HPDE6-E6E7 (cell line): ENCODE results near the gene ABHD16B.
"Not testable (repeated sequence)": the region's sequence is repeated elsewhere in the genome, so short reads cannot be mapped to it uniquely, and the experiment has no call there.

Experiments
- DNase-seq: peaks from one replicate; pipeline ENCODE4 v3.0.0; 2011; ENCODE audit warnings: missing footprints; ENCODE audit errors: extremely low spot score

The ABHD16B gene

DNA sequence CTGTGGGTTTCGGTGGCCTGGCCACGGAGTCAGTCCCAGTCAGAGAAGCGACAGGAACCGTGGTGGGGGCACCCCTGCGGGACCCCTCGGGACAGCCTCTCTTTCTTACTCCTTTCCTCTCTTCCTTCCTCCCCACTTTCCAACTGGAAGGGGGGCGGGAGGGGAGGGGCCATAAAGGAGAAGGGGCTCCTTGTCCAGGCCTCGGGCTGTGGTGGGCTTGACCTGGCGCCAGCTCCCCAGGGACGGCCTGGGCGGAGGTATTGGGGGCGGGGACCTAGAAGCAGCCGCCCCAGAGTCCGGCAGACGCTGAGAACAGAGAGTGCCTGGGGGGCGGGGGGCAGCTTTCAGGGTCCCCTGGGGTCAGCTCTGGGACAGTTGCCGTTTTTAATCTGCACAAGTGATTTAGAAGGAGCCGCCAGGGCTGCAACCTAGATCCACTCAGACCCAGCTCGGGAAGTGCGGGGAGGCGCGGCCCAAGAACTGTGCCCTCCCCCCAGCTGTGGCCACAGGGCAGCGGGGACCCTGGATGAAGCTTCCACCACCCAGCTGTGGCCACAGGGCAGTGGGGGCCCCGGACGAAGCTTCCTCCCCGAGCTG, 6.4 kb upstream of the ABHD16B start:
- no peak for DNase-seq

- DNase-seq, result no peak
These were observed 5.8 kb upstream of the ABHD16B start for GRCh38 chr20:63855363-63856097.

DNA sequence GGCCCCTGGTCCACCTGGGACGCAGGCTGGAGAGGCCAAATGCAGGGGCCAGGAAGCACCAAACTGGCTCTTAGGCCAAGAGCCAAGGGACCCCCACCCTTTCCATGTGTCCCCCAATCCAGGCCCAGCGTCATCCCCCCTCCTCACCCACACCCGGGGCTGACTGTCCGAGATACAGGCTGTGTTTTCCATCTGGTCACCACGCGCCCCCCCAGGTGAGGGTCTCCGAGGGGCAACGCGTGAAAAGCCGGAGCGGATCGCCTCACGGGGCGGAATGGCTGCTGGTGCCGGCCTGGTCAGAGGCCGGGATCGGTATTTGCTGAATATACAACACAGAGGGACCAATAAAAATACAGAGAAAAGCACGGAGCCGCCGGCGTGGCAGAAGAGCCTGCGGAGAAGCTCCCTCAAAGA, 5.2 kb upstream of the ABHD16B start:
- no peak for DNase-seq

DNA sequence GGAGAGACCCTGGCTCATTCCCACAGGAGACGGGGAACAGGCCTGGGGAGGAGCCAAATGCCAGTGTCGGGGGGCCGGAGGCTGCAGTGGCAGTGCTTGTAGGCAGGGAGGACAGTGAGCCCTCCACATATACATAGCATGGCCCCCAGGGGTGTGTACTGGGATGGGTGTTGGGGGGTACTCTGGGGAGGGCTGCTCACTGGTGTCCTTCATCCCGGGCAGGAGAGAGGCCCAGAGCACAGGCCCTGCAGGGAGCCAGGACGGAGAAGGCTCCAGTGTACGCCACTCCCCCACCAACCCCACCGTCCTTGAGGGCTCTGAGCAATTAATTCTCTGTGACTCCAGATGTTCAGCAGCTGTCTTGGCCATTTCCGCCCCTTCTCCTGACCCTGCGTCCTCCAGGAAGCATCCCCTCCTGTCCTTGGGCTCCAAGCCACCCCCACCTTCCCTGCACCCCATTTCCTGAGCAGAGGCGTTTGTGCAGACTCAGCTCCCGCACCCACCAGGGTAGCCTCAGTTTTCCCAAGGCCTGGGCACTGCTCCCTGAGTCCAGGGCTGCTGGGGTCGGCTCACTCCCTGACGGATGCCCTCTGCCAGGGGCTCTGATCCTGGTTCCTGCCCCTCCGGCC, 3.4 kb upstream of the ABHD16B start:
- no peak for DNase-seq

GRCh38 chr20:63858393-63859165, 2.7 kb upstream of the ABHD16B start:
- no peak for DNase-seq

DNA sequence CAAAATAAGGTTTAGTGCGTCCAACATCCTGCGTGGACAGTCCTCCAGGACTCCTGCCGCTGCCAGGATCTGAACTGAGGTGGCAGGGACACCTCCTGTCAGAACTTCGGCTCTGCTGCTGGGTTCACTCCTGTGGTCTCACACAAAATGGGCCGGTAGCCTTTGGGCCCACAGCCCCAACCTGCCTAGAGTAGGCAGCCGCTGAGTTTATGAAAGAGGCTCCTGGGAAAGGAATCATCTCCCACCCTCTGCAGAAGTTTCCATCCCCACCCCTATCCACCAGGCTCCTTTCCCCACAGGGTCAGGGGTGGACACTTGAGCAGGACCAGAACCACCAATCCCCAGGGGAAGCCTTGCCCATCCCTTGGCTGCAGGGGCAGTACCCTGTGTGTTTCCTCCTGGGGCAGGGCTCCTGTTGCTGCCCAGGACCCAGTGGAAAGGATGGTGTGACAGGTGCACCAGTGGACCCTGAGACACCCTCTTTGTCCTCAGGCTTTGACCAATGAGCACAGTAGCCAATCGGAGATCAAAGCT, 2.1 kb upstream of the ABHD16B start:
- no peak for DNase-seq

- DNase-seq, result no peak
These were observed 810 bp upstream of the ABHD16B start for GRCh38 chr20:63860325-63861051.

DNA sequence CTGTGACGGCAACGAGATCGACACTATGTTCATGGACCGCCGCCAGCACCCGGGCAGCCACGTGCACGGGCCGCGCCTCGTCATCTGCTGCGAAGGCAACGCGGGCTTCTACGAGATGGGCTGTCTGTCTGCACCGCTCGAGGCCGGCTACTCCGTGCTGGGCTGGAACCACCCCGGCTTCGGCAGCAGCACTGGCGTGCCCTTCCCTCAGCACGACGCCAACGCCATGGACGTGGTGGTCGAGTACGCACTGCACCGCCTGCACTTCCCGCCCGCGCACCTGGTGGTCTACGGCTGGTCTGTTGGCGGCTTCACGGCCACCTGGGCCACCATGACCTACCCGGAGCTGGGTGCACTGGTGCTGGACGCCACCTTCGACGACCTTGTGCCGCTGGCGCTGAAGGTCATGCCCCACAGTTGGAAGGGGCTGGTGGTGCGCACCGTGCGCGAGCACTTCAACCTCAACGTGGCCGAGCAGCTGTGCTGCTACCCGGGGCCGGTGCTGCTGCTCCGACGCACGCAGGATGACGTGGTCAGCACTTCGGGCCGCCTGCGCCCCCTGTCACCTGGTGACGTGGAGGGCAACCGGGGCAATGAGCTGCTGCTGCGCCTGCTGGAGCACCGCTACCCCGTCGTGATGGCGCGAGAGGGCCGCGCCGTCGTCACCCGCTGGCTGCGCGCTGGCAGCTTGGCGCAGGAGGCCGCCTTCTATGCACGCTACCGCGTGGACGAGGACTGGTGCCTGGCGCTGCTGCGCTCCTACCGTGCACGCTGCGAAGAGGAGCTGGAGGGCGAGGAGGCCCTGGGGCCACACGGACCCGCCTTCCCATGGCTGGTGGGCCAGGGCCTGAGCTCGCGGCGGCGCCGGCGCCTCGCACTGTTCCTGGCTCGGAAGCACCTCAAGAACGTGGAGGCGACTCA, 943 bp downstream of the ABHD16B start:
- DNase-seq, result no peak

DNA sequence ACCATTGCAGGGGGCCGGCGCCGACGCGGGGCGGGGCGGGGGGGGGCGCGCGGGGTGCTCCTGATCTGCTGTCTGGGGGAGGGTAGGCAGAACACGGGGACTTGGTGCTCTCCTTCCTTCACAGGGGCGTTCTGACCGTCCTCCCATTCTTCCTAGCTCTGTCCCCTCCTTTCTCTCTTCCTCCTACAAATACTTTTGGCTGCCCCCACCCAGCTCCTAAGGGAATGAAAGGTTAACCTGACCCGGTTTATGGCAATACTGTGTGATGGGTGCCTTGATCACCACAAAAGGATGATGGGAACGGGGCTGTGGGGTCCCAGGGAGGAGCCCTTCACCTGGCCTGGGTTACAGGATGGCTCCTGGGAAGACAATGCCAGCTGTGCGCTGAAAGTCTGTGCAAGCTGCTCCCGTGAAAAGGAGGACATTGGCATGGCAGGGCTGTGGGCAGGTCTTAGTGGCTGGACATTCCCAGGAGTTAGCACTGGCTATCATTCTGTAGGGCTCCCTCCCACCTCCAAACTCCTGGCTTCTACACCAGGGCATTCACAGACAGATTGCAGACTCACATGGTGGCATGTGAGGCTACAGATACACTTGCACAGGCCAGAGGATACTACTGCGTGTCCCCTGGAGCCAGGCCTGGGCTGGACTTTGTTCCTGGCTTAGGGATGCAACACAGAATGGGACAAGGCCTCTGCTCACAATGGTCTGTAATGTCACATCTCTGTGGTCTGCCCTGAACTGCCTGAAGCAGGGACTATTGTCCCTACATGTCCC, 1.9 kb downstream of the ABHD16B start:
- no peak for DNase-seq

DNA sequence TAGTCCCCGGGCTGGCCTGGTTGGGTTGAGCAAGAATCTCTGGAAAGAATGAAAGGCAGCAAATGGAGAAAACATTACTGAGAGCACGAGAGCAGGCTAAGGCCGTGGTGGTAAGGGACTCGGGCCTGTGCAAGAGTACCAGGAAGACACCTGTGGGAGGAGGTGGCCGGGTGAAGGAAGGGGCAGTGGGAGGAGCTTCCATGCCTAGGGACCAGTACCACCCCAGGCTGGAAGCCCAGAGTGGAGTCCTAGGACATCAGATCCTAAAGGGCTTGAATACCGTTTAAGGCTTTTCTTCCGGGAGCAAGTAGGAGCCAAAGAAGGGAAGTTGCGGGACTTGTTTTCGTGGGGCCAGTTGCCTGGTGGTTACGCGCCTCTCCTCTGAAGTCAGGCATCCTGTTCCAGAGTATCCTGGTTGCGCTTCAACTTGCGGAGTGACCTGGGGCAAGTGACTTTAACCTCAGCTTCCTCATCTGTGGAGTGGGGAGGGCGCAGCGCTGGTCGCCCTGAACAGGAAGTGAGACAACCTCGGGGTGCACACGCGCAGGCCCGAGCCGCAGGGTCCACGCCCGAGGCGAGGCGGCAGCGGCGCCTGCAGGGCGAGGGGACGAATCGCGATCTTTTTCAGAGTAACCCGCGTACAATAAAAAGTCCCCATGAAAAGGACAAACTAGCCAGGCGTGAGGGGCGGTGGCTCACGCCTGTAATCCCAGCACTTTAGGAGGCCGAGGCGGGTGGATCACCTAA, 2.7 kb downstream of the ABHD16B start:
- DNase-seq, result peak; percentile 85

GRCh38 chr20:63864545-63864977, 3.3 kb downstream of the ABHD16B start:
- no peak for DNase-seq

- peak; percentile 100 for DNase-seq
These were observed 3.8 kb downstream of the ABHD16B start, which contains the start of gene TPD52L2 for GRCh38 chr20:63864978-63865640. TSS of gene TPD52L2 (plus strand) at chr20:63865270. CDS start at chr20:63865366, 96 bp downstream.

GRCh38 chr20:63867042-63867441, 5.7 kb downstream of the ABHD16B start:
- DNase-seq, result not testable (repeated sequence)

DNA sequence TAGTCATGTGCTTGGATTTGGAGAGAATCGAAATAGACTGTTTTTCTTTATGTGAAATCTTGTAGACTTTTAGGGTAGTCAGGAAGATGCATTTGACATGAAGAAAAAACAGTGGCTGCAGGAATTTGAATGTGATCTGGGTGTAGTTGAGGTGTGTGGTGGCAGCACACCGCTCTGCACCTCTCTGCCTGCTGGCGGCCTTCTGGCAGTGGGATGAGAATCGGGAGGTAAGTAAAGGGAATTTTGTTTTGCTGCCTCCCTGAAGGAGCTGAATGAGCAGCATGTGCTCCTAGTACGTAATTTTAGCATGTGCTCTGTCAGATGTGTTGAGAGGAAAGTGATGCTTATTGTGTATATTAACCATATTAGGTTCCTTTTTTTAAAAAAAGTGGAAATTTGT, 7.0 kb downstream of the ABHD16B start:
- no peak for DNase-seq

GRCh38 chr20:63873477-63873971, 12.2 kb downstream of the ABHD16B start:
- peak; percentile 93 for DNase-seq

- not testable (repeated sequence) for DNase-seq
These were observed 12.9 kb downstream of the ABHD16B start for GRCh38 chr20:63874241-63874640.

DNA sequence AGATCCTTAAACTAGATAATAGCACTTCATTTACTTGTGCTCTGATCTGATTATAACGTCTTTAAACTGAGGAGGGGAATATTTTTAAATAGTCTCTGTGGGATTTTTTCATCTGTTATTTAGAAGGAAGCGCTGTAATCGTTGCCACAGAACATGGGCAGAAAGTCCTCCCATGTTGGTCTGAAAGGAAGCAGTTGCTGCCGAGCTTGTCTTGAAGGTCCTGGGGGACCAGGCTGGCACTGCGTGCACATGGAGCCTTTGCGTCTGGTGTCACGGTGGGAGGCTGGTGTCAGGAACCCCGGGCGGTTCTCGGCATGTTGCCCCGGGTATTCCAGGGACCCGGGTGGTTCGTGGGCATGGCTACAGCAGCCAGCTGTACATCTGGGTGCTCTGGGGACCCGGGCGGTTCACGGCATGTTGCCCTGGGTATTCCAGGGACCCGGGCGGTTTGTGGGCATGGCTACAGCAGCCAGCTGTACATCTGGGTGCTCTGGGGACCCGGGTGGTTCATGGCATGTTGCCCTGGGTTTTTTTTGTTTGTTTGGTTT, 15.3 kb downstream of the ABHD16B start:
- DNase-seq, result no peak
